22Rv1 (cell line): Measurements from ENCODE around the gene MGAT5.

Source experiments
- CTCF ChIP-seq: fragments of 450-650 bp; IDR thresholded peaks from 2 replicates; pipeline ENCODE4 v1.5.1; 2017; ENCODE audit warnings: mild to moderate bottlenecking
- ZFX ChIP-seq: fragments of 450-650 bp; IDR thresholded peaks from 2 replicates; pipeline ENCODE4 v1.6.1; 2017; ENCODE audit warnings: antibody characterized with exemption, borderline replicate concordance

- TF ChIP-seq CTCF (no peak), ZFX (no peak)
Measured at GRCh38 chr2:134290358-134290757, 36.5 kb downstream of the MGAT5 start.
